Pancreas (tissue), 10 donors: Measurements from ENCODE around the gene DPM3. TPM values are rescaled to one million over a fixed set of nuclear protein-coding genes. Genes with fewer than 3 reads are reported as not detected.
"Not testable (repeated sequence)": the region's sequence is repeated elsewhere in the genome, so short reads cannot be mapped to it uniquely, and the experiment has no call there.

Experiments used
- ATAC-seq, 4 donors: fragments of 200-7000 bp; cut with Tn5 transposase; one replicate each; pipeline versions ENCODE4 v1.8.0 to v1.9.1; 2020; ENCODE audit warnings: mild to moderate bottlenecking in 4 of 4, moderate library complexity in 4 of 4
- DNase-seq, 6 donors: peaks; one replicate each; pipeline ENCODE4 v3.0.0-alpha.2; 2020
- FAIRE-seq: peaks from 2 replicates; lab custom pipeline; 2012; peaks lifted over from hg19 to GRCh38; lab: Jason Lieb, UNC
- H3K27ac ChIP-seq, 4 donors: fragments of 200-600 bp; sonication (generic); 1 replicate in 3 of 4; 2 replicates in 1 of 4; pipeline versions ENCODE4 v1.5.0 to v1.8.0; 2020
- H3K27me3 ChIP-seq, 4 donors: fragments of 200-600 bp; one replicate each; pipeline ENCODE4 v1.8.0; 2021
- H3K36me3 ChIP-seq, 3 donors: fragments of 200-600 bp; sonication (generic) in 1 of 3; one replicate each; pipeline versions ENCODE4 v1.5.0 to v1.8.0; 2020 to 2021
- H3K4me1 ChIP-seq, 3 donors: fragments of 200-600 bp; one replicate each; pipeline ENCODE4 v1.8.0; 2021
- H3K4me3 ChIP-seq, 4 donors: fragments of 200-600 bp; sonication (generic) in 2 of 4; one replicate each; pipeline versions ENCODE4 v1.5.0 to v1.8.0; 2020 to 2021
- H3K9me3 ChIP-seq, 4 donors: fragments of 200-600 bp; one replicate each; pipeline ENCODE4 v1.8.0; 2021
- WGBS, 2 donors: extraction: QIAGEN DNeasy Blood & Tissue Kit; methylation state at CpG; one replicate each; pipeline ENCODE4 v1.1.7; 2013; 5-methylcytosine and 5-hydroxymethylcytosine counted together
- intact Hi-C, 3 donors: fragments of 100-400 bp; cut with DNase I; formaldehyde crosslinking; loops; one replicate each; pipeline versions ENCODE4 v1.11.1 to v1.14.2; 2022
- polyA plus RNA-seq, 2 donors: library from polyadenylated mRNA; stranded (reverse); fragments of 200-250 nt; gene quantifications; one replicate each; pipeline ENCODE4 v1.2.3, GENCODE V29; 2013
- total RNA-seq, 6 donors: library from RNA; stranded (reverse); fragmentation: NEBNext Ultra II Directional in 4 of 6; extraction: Animal tissue kit (Norgen Biotek cat#: 25700) in 4 of 6; gene quantifications; one replicate each; pipeline versions ENCODE4 v1.2.1 to v1.2.4, GENCODE V29; 2021 to 2023
- TF ChIP-seq, protein P1 (sequence below), 4 donors: fragments of 200-600 bp; sonication (generic) in 3 of 4; IDR thresholded peaks; one replicate each; pipeline versions ENCODE4 v1.5.0 to v1.8.0; 2021; ENCODE audit warnings: antibody characterized with exemption in 4 of 4
- donor health status: healthy with polysubstance abuse.
- donor health status: DM: no; HTN: no; CAD: no; lungs with moderate emphysema.
- donor health status: DM: no; HTN: no; CAD: no.
- donor health status: control.
- donor health status: control.
- donor health status: Bipolar disorder and iron deficiency.
- donor health status: DM: yes; HTN: yes; CAD: no.
- donor health status: DM: no; HTN: no; CAD: no.
- donor health status: DM: no; HTN: no; CAD: no.
- donor health status: DM: yes; HTN: yes; CAD: no.

Gene DPM3
- total and polyA plus RNA-seq, 8 donors, result 39.4 to 227 (median 43.5) TPM

DNA sequence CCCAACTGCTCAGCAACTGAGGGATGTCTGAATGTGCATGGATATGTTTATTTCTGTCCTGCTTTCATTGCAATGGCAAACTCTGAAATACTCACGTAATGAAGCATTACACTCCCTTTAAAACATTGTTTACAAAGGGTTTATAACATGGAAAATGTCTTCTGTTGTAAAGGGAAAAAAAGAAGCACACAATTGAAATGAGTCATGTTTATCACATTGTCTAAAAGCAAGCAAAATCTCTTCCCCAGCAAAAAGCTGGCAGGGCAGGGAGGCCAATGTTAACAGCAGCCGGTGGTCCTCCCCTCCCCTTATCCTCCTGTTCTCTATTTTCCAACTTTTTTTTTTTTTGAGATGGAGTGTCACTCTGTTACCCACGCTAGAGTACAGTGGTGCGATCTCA is 16.5 kb downstream of the DPM3 start:
- TF ChIP-seq, protein P1, sequence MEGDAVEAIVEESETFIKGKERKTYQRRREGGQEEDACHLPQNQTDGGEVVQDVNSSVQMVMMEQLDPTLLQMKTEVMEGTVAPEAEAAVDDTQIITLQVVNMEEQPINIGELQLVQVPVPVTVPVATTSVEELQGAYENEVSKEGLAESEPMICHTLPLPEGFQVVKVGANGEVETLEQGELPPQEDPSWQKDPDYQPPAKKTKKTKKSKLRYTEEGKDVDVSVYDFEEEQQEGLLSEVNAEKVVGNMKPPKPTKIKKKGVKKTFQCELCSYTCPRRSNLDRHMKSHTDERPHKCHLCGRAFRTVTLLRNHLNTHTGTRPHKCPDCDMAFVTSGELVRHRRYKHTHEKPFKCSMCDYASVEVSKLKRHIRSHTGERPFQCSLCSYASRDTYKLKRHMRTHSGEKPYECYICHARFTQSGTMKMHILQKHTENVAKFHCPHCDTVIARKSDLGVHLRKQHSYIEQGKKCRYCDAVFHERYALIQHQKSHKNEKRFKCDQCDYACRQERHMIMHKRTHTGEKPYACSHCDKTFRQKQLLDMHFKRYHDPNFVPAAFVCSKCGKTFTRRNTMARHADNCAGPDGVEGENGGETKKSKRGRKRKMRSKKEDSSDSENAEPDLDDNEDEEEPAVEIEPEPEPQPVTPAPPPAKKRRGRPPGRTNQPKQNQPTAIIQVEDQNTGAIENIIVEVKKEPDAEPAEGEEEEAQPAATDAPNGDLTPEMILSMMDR (IDR thresholded peaks at IDR 0.05), result no peak
- no peaks in the 10 kb centered on the region for H3K36me3 ChIP-seq
- FAIRE-seq, result no peak
- no peak for DNase-seq
- no peak for ATAC-seq
- H3K4me1 ChIP-seq, result no peaks in the 10 kb centered on the region
- H3K27ac ChIP-seq, result no peak overlapping the region
- no peak overlapping the region for H3K4me3 ChIP-seq
- H3K27me3 ChIP-seq, result no peaks in the 10 kb centered on the region
- 81 to 82% methylated on average over 4 of the region's 4 CpGs for WGBS, 2 donors
- H3K9me3 ChIP-seq, result no peaks in the 10 kb centered on the region
- intact Hi-C loops, result no loop called here

DNA sequence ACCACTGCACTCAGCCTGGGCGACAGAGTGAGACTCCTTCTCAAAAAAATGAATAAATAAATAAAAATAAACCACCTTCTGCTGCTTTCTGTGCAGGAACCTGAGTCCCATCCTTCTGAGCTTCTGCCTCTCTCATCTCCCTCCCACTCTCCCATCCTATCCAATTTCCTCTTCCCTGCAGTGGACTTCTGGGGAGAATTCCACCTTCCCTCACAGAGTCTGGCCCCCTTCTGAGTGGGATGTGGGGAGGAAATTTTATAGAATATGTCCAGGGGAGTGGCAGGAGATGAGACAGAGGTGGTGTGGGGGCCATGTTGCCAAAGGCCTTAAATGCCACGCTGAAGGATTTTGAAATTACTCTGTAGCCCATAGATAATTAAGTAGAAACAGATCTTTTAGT is 18.0 kb downstream of the DPM3 start:
- no peak for DNase-seq
- no peaks in the 10 kb centered on the region for H3K4me1 ChIP-seq
- no peaks in the 10 kb centered on the region for H3K9me3 ChIP-seq
- FAIRE-seq, result no peak
- no peak overlapping the region for H3K27ac ChIP-seq
- ATAC-seq, result no peak
- H3K36me3 ChIP-seq, result no peaks in the 10 kb centered on the region
- TF ChIP-seq, protein P1 (IDR thresholded peaks at IDR 0.05), result no peak
- WGBS, 2 donors, result 67 to 81% methylated on average over 2 of the region's 2 CpGs
- intact Hi-C loops, result no loop called here
- H3K4me3 ChIP-seq, result no peak overlapping the region
- H3K27me3 ChIP-seq, result no peaks in the 10 kb centered on the region

DNA sequence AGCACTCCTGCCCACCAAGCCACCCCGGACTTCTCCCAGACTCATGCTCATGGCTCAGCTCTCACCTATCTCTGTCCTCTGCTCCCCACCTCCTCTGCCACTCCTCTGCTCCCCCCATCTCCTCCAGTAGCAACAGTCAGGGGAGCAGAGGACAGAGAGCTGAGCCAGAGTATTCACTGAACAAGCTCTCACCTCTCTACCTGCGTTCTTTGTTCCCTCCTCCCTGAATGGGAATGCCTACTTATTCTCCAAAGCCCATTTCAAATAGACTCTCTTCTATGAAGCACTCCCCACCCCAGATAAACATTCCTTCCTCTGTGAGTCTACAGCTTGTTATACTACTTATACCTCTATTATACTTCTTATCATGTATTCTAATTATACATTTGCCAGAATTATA is 19.1 kb downstream of the DPM3 start:
- no peak overlapping the region for H3K27ac ChIP-seq
- FAIRE-seq (no peak), ATAC-seq (no peak)

DNA sequence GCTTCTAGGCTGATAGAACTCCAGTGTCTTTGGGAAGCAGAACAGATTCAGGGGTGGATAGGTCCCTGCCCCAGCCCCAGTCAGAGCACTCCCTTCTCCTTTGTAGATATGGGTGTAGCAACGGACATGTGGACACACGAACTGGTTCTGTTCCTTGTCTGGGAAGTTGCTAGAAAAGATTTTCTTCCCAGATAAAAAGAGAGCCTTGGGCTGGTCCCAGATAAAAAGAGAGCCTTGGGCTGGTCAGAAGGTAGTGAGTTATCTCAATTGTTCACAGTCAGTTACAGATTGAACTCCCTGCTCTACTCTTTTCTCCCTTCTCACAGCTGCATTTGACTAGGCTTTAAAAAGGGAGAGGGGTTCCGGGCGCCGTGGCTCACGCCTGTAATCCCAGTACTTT is 20.1 kb downstream of the DPM3 start:
- WGBS, 2 donors, result 32 to 57% methylated on average over 6 of the region's 6 CpGs
- Histone ChIP-seq H3K27ac (no peak overlapping the region), H3K9me3 (no peaks in the 10 kb centered on the region), H3K27me3 (no peaks in the 10 kb centered on the region), H3K4me3 (no peak overlapping the region), H3K36me3 (no peaks in the 10 kb centered on the region), H3K4me1 (no peaks in the 10 kb centered on the region)
- ATAC-seq (no peak), FAIRE-seq (no peak), DNase-seq (no peak)
- intact Hi-C loops, result no loop called here
- TF ChIP-seq, protein P1 (IDR thresholded peaks at IDR 0.05), result no peak

More for the DNA sequence above, 19.1 kb downstream of the DPM3 start:
- intact Hi-C loops, result no loop called here
- H3K27me3 ChIP-seq, result no peaks in the 10 kb centered on the region
- no peaks in the 10 kb centered on the region for H3K36me3 ChIP-seq
- H3K9me3 ChIP-seq, result no peaks in the 10 kb centered on the region
- TF ChIP-seq, protein P1 (IDR thresholded peaks at IDR 0.05), result no peak
- H3K4me1 ChIP-seq, result no peaks in the 10 kb centered on the region
- WGBS, 2 donors, result 66 to 87% methylated on average over 2 of the region's 2 CpGs
- no peak for DNase-seq
- no peak overlapping the region for H3K4me3 ChIP-seq

DNA sequence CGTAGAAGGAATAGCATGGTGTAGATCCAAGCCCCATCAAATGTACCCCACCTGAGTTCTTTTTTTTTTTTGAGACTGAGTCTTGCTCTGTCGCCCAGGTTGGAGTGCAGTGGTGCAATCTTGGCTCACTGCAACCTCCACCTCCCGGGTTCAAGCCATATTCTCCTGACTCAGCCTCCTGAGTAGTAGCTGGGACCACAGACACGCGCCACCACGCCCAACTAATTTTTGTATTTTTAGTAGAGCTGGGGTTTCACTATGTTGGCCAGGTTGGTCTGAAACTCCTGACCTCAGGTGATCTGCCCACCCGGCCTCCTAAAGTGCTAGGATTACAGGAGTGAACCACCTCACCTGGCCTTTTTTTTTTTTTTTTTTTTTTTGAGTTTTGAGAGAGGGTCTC is 22.2 kb downstream of the DPM3 start:
- H3K36me3 ChIP-seq, H3K9me3 ChIP-seq, DNase-seq, FAIRE-seq, H3K4me1 ChIP-seq, ATAC-seq, H3K27ac ChIP-seq, intact Hi-C loops, H3K27me3 ChIP-seq, H3K4me3 ChIP-seq: not testable (repeated sequence)
- 81 to 87% methylated on average over 7 of the region's 7 CpGs for WGBS, 2 donors
